Liver (tissue), 9 donors: Measurements from ENCODE around the gene LRRC70. TPM values are rescaled to one million over a fixed set of nuclear protein-coding genes. Genes with fewer than 3 reads are reported as not detected.
"Not testable (repeated sequence)": the region's sequence is repeated elsewhere in the genome, so short reads cannot be mapped to it uniquely, and the experiment has no call there.

ENCODE experiments used
- DNase-seq: peaks from one replicate; pipeline ENCODE4 v3.0.0-alpha.2; 2017; ENCODE audit warnings: low spot score
- H3K27ac ChIP-seq, 2 donors: one replicate each; pipeline ENCODE4 v1.7.0; 2013; ENCODE audit warnings: inconsistent platforms in 2 of 2, low read length in 2 of 2, control low read depth in 1 of 2, low read depth in 1 of 2, mild to moderate bottlenecking in 1 of 2
- H3K27me3 ChIP-seq, 4 donors: one replicate each; pipeline versions ENCODE4 v1.6.1 to v1.7.0; 2013; ENCODE audit warnings: low read length in 3 of 4, inconsistent platforms in 1 of 4, mild to moderate bottlenecking in 1 of 4, moderate library complexity in 1 of 4; ENCODE audit not compliant: control insufficient read depth in 4 of 4, insufficient read depth in 4 of 4
- H3K36me3 ChIP-seq, 4 donors: one replicate each; pipeline versions ENCODE4 v1.6.1 to v1.7.0; 2013; ENCODE audit warnings: low read length in 3 of 4, mild to moderate bottlenecking in 3 of 4, low read depth in 1 of 4, moderate library complexity in 1 of 4; ENCODE audit not compliant: control insufficient read depth in 4 of 4, insufficient read depth in 3 of 4
- H3K4me1 ChIP-seq, 4 donors: one replicate each; pipeline versions ENCODE4 v1.6.1 to v1.7.0; 2013; ENCODE audit warnings: low read length in 3 of 4, mild to moderate bottlenecking in 3 of 4, moderate library complexity in 1 of 4; ENCODE audit not compliant: control insufficient read depth in 4 of 4, insufficient read depth in 4 of 4
- H3K4me3 ChIP-seq, 3 donors: one replicate each; pipeline versions ENCODE4 v1.6.1 to v1.7.0; 2013; ENCODE audit warnings: low read length in 3 of 3, control low read depth in 1 of 3, low read depth in 1 of 3, mild to moderate bottlenecking in 1 of 3
- H3K9ac ChIP-seq, 2 donors: one replicate each; pipeline ENCODE4 v1.7.0; 2013; ENCODE audit warnings: low read length in 2 of 2, mild to moderate bottlenecking in 2 of 2, moderate library complexity in 2 of 2, control low read depth in 1 of 2, low read depth in 1 of 2
- H3K9me3 ChIP-seq, 4 donors: one replicate each; pipeline versions ENCODE4 v1.6.1 to v1.7.0; 2013; ENCODE audit warnings: low read length in 3 of 4; ENCODE audit not compliant: control insufficient read depth in 4 of 4
- ATF3 ChIP-seq: IDR thresholded peaks from 2 replicates; pipeline ENCODE4 v1.6.1; 2016; ENCODE audit warnings: antibody characterized with exemption
- EGR1 ChIP-seq, 2 donors: IDR thresholded peaks; 2 replicates each; pipeline ENCODE4 v1.6.1; 2016 to 2018; ENCODE audit warnings: antibody characterized with exemption in 2 of 2, low read depth in 2 of 2
- FOXA1 ChIP-seq: IDR thresholded peaks from 2 replicates; pipeline ENCODE4 v1.6.1; 2016; ENCODE audit warnings: antibody characterized with exemption
- FOXA2 ChIP-seq: IDR thresholded peaks from 2 replicates; pipeline ENCODE4 v1.6.1; 2016; ENCODE audit warnings: antibody characterized with exemption
- GABPA ChIP-seq, 2 donors: IDR thresholded peaks in 1 of 2; conservative IDR thresholded peaks in 1 of 2; 2 replicates each; pipeline ENCODE4 v1.6.1; 2016; ENCODE audit warnings: antibody characterized with exemption in 2 of 2, mild to moderate bottlenecking in 1 of 2, moderate library complexity in 1 of 2
- HNF4A ChIP-seq, 2 donors: conservative IDR thresholded peaks; 2 replicates each; pipeline ENCODE4 v1.6.1; 2016; ENCODE audit warnings: antibody characterized with exemption in 2 of 2, mild to moderate bottlenecking in 2 of 2
- HNF4G ChIP-seq: IDR thresholded peaks from 2 replicates; pipeline ENCODE4 v1.6.1; 2016; ENCODE audit warnings: antibody characterized with exemption
- JUND ChIP-seq, 2 donors: IDR thresholded peaks; 2 replicates each; pipeline ENCODE4 v1.6.1; 2016; ENCODE audit warnings: antibody characterized with exemption in 2 of 2
- NR2F2 ChIP-seq: IDR thresholded peaks from 2 replicates; pipeline ENCODE4 v1.6.1; 2016; ENCODE audit warnings: antibody characterized with exemption
- RAD21 ChIP-seq, 2 donors: IDR thresholded peaks; 2 replicates each; pipeline ENCODE4 v1.6.1; 2016; ENCODE audit warnings: antibody characterized with exemption in 2 of 2, mild to moderate bottlenecking in 2 of 2
- RXRA ChIP-seq, 2 donors: IDR thresholded peaks; 2 replicates each; pipeline ENCODE4 v1.6.1; 2017 to 2018; ENCODE audit warnings: antibody characterized with exemption in 2 of 2, mild to moderate bottlenecking in 1 of 2
- SP1 ChIP-seq: IDR thresholded peaks from 2 replicates; pipeline ENCODE4 v1.6.1; 2018; ENCODE audit warnings: antibody characterized with exemption, mild to moderate bottlenecking
- TAF1 ChIP-seq: conservative IDR thresholded peaks from 2 replicates; pipeline ENCODE4 v1.6.1; 2016; ENCODE audit warnings: antibody characterized with exemption, mild to moderate bottlenecking
- YY1 ChIP-seq: IDR thresholded peaks from 2 replicates; pipeline ENCODE4 v1.6.1; 2016; ENCODE audit warnings: antibody characterized with exemption, mild to moderate bottlenecking
- WGBS: extraction: QIAGEN DNeasy Blood & Tissue Kit; methylation state at CpG from one replicate; pipeline ENCODE4 v1.1.7; 2013; 5-methylcytosine and 5-hydroxymethylcytosine counted together
- polyA plus RNA-seq, 2 donors: library from polyadenylated mRNA; stranded (reverse) in 1 of 2; unstranded in 1 of 2; fragments of 200-250 nt in 1 of 2; fragments of >200 nt in 1 of 2; fragmentation: Nextera tagmentation in 1 of 2; extraction: Ambion mirVana in 1 of 2; gene quantifications; one replicate each; pipeline versions ENCODE4 v1.2.1 to v1.2.3, GENCODE V29; 2013 to 2015
- total RNA-seq, 2 donors: library from RNA; depleted of rRNA; stranded (reverse); fragments of >200 nt; gene quantifications; one replicate each; pipeline ENCODE4 v1.2.3, GENCODE V29; 2014
- TF ChIP-seq, protein P1 (sequence below): IDR thresholded peaks from 2 replicates; pipeline ENCODE4 v1.6.1; 2016; ENCODE audit warnings: antibody characterized with exemption
- TF ChIP-seq, protein P2 (sequence below): IDR thresholded peaks from 2 replicates; pipeline ENCODE4 v1.6.1; 2016; ENCODE audit warnings: antibody characterized with exemption
- TF ChIP-seq, protein P3 (sequence below): fragments of 150-350 bp; IDR thresholded peaks from 2 replicates; pipeline ENCODE4 v1.5.1; 2017; ENCODE audit warnings: improper control_type of control experiment, low read depth, low read length; ENCODE audit not compliant: missing input control
- TF ChIP-seq, protein P4 (sequence below): IDR thresholded peaks from 2 replicates; pipeline ENCODE4 v1.6.1; 2016; ENCODE audit warnings: antibody characterized with exemption, mild to moderate bottlenecking
- donor health status: healthy.
- donor health status: healthy.
- donor health status: healthy.
- donor health status: healthy.
- donor health status: healthy.

Gene LRRC70
- total and polyA plus RNA-seq, 4 donors = 0.66 to 2.8 (median 1.7) TPM

DNA sequence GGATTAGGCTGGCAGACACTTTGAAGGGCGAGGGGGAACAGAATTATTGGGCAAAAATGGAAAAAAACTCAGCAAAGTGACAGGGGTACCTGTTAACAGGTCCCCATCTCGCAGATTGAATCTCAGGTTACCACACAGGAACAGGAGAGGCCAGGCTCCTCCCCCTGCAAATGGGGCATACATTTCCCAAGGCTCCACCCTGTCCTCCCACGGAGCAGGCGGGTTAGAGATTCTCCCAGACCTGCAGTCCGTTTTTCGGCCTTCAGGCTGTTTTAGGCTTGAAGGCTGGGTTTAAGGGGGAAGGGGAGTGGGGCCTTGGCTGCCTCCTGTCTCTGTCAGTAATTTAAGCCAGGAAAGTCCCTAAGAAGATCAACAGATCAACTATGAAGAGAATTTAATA is 42.7 kb downstream of the LRRC70 start:
- WGBS = 94% methylated on average over 6 of the region's 6 CpGs
- H3K27me3 ChIP-seq = no peaks in the 10 kb centered on the region
- H3K36me3 ChIP-seq = no peaks in the 10 kb centered on the region
- no peak for TF ChIP-seq SP1
- H3K4me1 ChIP-seq = no peaks in the 10 kb centered on the region
- H3K27ac ChIP-seq = no peak overlapping the region
- H3K9me3 ChIP-seq = no peaks in the 10 kb centered on the region
- H3K4me3 ChIP-seq = no peak overlapping the region
- no peak overlapping the region for H3K9ac ChIP-seq
- no peak for DNase-seq

GRCh38 chr5:62623271-62623670 is 44.7 kb downstream of the LRRC70 start:
- no peak for TF ChIP-seq HNF4A (conservative IDR thresholded peaks at IDR 0.05)
- TF ChIP-seq, protein P1, sequence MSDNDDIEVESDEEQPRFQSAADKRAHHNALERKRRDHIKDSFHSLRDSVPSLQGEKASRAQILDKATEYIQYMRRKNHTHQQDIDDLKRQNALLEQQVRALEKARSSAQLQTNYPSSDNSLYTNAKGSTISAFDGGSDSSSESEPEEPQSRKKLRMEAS = no peak
- no peak for TF ChIP-seq TAF1
- no peak for TF ChIP-seq EGR1 (IDR thresholded peaks at IDR 0.05; ENCODE audit: low read depth in 2 of 2)
- no peak for TF ChIP-seq ATF3
- no peak for TF ChIP-seq FOXA1
- TF ChIP-seq, protein P2, sequence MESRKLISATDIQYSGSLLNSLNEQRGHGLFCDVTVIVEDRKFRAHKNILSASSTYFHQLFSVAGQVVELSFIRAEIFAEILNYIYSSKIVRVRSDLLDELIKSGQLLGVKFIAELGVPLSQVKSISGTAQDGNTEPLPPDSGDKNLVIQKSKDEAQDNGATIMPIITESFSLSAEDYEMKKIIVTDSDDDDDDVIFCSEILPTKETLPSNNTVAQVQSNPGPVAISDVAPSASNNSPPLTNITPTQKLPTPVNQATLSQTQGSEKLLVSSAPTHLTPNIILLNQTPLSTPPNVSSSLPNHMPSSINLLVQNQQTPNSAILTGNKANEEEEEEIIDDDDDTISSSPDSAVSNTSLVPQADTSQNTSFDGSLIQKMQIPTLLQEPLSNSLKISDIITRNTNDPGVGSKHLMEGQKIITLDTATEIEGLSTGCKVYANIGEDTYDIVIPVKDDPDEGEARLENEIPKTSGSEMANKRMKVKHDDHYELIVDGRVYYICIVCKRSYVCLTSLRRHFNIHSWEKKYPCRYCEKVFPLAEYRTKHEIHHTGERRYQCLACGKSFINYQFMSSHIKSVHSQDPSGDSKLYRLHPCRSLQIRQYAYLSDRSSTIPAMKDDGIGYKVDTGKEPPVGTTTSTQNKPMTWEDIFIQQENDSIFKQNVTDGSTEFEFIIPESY = no peak
- TF ChIP-seq SP1 = no peak
- no peak for TF ChIP-seq YY1
- TF ChIP-seq RAD21 (IDR thresholded peaks at IDR 0.05) = no peak
- TF ChIP-seq FOXA2 = no peak
- no peak for TF ChIP-seq HNF4G
- TF ChIP-seq GABPA (IDR thresholded peaks at IDR 0.05 in 1 of 2, conservative IDR thresholded peaks at IDR 0.05 in 1 of 2) = no peak
- TF ChIP-seq, protein P3, sequence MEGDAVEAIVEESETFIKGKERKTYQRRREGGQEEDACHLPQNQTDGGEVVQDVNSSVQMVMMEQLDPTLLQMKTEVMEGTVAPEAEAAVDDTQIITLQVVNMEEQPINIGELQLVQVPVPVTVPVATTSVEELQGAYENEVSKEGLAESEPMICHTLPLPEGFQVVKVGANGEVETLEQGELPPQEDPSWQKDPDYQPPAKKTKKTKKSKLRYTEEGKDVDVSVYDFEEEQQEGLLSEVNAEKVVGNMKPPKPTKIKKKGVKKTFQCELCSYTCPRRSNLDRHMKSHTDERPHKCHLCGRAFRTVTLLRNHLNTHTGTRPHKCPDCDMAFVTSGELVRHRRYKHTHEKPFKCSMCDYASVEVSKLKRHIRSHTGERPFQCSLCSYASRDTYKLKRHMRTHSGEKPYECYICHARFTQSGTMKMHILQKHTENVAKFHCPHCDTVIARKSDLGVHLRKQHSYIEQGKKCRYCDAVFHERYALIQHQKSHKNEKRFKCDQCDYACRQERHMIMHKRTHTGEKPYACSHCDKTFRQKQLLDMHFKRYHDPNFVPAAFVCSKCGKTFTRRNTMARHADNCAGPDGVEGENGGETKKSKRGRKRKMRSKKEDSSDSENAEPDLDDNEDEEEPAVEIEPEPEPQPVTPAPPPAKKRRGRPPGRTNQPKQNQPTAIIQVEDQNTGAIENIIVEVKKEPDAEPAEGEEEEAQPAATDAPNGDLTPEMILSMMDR = no peak
- no peak for TF ChIP-seq RXRA (IDR thresholded peaks at IDR 0.05)
- TF ChIP-seq, protein P4, sequence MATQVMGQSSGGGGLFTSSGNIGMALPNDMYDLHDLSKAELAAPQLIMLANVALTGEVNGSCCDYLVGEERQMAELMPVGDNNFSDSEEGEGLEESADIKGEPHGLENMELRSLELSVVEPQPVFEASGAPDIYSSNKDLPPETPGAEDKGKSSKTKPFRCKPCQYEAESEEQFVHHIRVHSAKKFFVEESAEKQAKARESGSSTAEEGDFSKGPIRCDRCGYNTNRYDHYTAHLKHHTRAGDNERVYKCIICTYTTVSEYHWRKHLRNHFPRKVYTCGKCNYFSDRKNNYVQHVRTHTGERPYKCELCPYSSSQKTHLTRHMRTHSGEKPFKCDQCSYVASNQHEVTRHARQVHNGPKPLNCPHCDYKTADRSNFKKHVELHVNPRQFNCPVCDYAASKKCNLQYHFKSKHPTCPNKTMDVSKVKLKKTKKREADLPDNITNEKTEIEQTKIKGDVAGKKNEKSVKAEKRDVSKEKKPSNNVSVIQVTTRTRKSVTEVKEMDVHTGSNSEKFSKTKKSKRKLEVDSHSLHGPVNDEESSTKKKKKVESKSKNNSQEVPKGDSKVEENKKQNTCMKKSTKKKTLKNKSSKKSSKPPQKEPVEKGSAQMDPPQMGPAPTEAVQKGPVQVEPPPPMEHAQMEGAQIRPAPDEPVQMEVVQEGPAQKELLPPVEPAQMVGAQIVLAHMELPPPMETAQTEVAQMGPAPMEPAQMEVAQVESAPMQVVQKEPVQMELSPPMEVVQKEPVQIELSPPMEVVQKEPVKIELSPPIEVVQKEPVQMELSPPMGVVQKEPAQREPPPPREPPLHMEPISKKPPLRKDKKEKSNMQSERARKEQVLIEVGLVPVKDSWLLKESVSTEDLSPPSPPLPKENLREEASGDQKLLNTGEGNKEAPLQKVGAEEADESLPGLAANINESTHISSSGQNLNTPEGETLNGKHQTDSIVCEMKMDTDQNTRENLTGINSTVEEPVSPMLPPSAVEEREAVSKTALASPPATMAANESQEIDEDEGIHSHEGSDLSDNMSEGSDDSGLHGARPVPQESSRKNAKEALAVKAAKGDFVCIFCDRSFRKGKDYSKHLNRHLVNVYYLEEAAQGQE = no peak
- TF ChIP-seq NR2F2 = no peak
- no peak for TF ChIP-seq JUND (IDR thresholded peaks at IDR 0.05)
- Histone ChIP-seq H3K4me3 (no peak overlapping the region), H3K27me3 (no peaks in the 10 kb centered on the region), H3K9ac (no peak overlapping the region), H3K36me3 (peaks cover 0 to 4% (median 3%) of the 10 kb centered on the region in 4 donors), H3K4me1 (no peaks in the 10 kb centered on the region), H3K27ac (no peak overlapping the region), H3K9me3 (no peaks in the 10 kb centered on the region)
- no peak for DNase-seq
- WGBS = 94% methylated on average over 1 of the region's 1 CpG

GRCh38 chr5:62624436-62624835 is 45.8 kb downstream of the LRRC70 start:
- 97% methylated on average over 7 of the region's 7 CpGs for WGBS
- H3K9ac ChIP-seq, H3K36me3 ChIP-seq, DNase-seq, H3K4me3 ChIP-seq, H3K4me1 ChIP-seq, H3K27ac ChIP-seq, H3K9me3 ChIP-seq, H3K27me3 ChIP-seq: not testable (repeated sequence)
